ENCODE measurements around the gene PDE6B.

PDE6B gene

GRCh38 chr4:600850-601515 lies 24.4 kb upstream of the PDE6B start:
- no peak for DNase-seq (ENCODE audit: low read depth in 1 of 2, low spot score in 1 of 2)

- no peak for DNase-seq (ENCODE audit: low read depth in 1 of 2, low spot score in 1 of 2)
Measured at GRCh38 chr4:601612-602558, 23.5 kb upstream of the PDE6B start.

GRCh38 chr4:602559-602942 lies 22.8 kb upstream of the PDE6B start:
- peak in 1 of 2 donors; percentile 38 for DNase-seq (ENCODE audit: low read depth in 1 of 2, low spot score in 1 of 2)

- no peak for DNase-seq (ENCODE audit: low read depth in 1 of 2, low spot score in 1 of 2)
Measured at GRCh38 chr4:604131-604530, 21.2 kb upstream of the PDE6B start.

GRCh38 chr4:605702-606425 lies 19.5 kb upstream of the PDE6B start:
- no peak for DNase-seq (ENCODE audit: low read depth in 1 of 2, low spot score in 1 of 2)

GRCh38 chr4:608236-608635 lies 17.1 kb upstream of the PDE6B start:
- no peak for DNase-seq (ENCODE audit: low read depth in 1 of 2, low spot score in 1 of 2)

- DNase-seq (ENCODE audit: low read depth in 1 of 2, low spot score in 1 of 2): no peak
Measured at GRCh38 chr4:609400-610050, 15.8 kb upstream of the PDE6B start.

- no peak for DNase-seq (ENCODE audit: low read depth in 1 of 2, low spot score in 1 of 2)
Measured at GRCh38 chr4:610411-611261, 14.7 kb upstream of the PDE6B start.

GRCh38 chr4:612052-612748 lies 13.2 kb upstream of the PDE6B start:
- DNase-seq (ENCODE audit: low read depth in 1 of 2, low spot score in 1 of 2): no peak

GRCh38 chr4:612749-613125 lies 12.6 kb upstream of the PDE6B start:
- DNase-seq (ENCODE audit: low read depth in 1 of 2, low spot score in 1 of 2): no peak

GRCh38 chr4:613126-613525 lies 12.2 kb upstream of the PDE6B start:
- no peak for DNase-seq (ENCODE audit: low read depth in 1 of 2, low spot score in 1 of 2)

GRCh38 chr4:616091-616490 lies 9.3 kb upstream of the PDE6B start:
- DNase-seq (ENCODE audit: low read depth in 1 of 2, low spot score in 1 of 2): no peak

GRCh38 chr4:616911-617643 lies 8.3 kb upstream of the PDE6B start:
- no peak for DNase-seq (ENCODE audit: low read depth in 1 of 2, low spot score in 1 of 2)

GRCh38 chr4:617644-618641 lies 7.4 kb upstream of the PDE6B start:
- no peak for DNase-seq (ENCODE audit: low read depth in 1 of 2, low spot score in 1 of 2)

- no peak for DNase-seq (ENCODE audit: low read depth in 1 of 2, low spot score in 1 of 2)
Measured at GRCh38 chr4:620201-620600, 5.2 kb upstream of the PDE6B start.

- no peak for DNase-seq (ENCODE audit: low read depth in 1 of 2, low spot score in 1 of 2)
Measured at GRCh38 chr4:620851-621261, 4.5 kb upstream of the PDE6B start.

GRCh38 chr4:621296-622070 lies 3.9 kb upstream of the PDE6B start:
- no peak for DNase-seq (ENCODE audit: low read depth in 1 of 2, low spot score in 1 of 2)
